ENCODE measurements around the gene ZNF716.
"Not testable (repeated sequence)": the region's sequence is repeated elsewhere in the genome, so short reads cannot be mapped to it uniquely, and the experiment has no call there.

ZNF716 gene

GRCh38 chr7:57449904-57450303, at the start of gene ZNF716:
ZNF716 (plus strand) TSS chr7:57450177; CDS start chr7:57450289, 112 bp downstream.
- in situ Hi-C loops (cut with HindIII; ENCODE audit: low sequenced_read_pairs) = no loop called here
- DNase-seq (ENCODE audit: low read depth, low spot score) = no peak
- TF ChIP-seq, protein P1, sequence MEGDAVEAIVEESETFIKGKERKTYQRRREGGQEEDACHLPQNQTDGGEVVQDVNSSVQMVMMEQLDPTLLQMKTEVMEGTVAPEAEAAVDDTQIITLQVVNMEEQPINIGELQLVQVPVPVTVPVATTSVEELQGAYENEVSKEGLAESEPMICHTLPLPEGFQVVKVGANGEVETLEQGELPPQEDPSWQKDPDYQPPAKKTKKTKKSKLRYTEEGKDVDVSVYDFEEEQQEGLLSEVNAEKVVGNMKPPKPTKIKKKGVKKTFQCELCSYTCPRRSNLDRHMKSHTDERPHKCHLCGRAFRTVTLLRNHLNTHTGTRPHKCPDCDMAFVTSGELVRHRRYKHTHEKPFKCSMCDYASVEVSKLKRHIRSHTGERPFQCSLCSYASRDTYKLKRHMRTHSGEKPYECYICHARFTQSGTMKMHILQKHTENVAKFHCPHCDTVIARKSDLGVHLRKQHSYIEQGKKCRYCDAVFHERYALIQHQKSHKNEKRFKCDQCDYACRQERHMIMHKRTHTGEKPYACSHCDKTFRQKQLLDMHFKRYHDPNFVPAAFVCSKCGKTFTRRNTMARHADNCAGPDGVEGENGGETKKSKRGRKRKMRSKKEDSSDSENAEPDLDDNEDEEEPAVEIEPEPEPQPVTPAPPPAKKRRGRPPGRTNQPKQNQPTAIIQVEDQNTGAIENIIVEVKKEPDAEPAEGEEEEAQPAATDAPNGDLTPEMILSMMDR (IDR thresholded peaks at IDR 0.05; ENCODE audit: low read depth, low read length) = no peak
- H3K4me3 ChIP-seq (ENCODE audit: low read depth, low read length) = no peak within 1 kb of the TSS

GRCh38 chr7:57400531-57401155, 49.3 kb upstream of the ZNF716 start:
- DNase-seq (ENCODE audit: low read depth, low spot score) = no peak
- in situ Hi-C loops (cut with HindIII; ENCODE audit: low sequenced_read_pairs) = no loop called here
- no peak overlapping the region for H3K4me3 ChIP-seq (ENCODE audit: low read depth, low read length)
- TF ChIP-seq, protein P1 (IDR thresholded peaks at IDR 0.05; ENCODE audit: low read depth, low read length) = no peak

DNA sequence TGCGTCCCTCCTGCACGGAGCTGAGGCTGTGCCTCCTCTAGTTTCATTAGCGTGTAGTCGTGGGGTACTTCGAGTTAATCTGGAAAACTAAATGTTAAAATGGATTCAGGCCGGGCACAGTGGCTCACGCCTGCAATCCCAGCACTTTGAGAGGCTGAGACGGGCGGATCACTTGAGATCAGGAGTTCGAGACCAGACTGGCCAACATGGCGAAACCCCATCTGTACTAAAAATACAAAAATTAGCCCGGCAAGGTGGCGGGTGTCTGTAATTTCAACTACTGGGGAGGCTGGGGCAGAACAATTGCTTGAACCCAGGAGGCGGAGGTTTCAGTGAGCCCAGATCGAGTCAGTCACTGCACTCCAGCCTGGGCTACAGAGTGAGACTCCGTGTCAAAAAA, 46.9 kb upstream of the ZNF716 start:
- H3K4me3 ChIP-seq (ENCODE audit: low read depth, low read length); DNase-seq (ENCODE audit: low read depth, low spot score); in situ Hi-C loops (cut with HindIII; ENCODE audit: low sequenced_read_pairs): not testable (repeated sequence)

DNA sequence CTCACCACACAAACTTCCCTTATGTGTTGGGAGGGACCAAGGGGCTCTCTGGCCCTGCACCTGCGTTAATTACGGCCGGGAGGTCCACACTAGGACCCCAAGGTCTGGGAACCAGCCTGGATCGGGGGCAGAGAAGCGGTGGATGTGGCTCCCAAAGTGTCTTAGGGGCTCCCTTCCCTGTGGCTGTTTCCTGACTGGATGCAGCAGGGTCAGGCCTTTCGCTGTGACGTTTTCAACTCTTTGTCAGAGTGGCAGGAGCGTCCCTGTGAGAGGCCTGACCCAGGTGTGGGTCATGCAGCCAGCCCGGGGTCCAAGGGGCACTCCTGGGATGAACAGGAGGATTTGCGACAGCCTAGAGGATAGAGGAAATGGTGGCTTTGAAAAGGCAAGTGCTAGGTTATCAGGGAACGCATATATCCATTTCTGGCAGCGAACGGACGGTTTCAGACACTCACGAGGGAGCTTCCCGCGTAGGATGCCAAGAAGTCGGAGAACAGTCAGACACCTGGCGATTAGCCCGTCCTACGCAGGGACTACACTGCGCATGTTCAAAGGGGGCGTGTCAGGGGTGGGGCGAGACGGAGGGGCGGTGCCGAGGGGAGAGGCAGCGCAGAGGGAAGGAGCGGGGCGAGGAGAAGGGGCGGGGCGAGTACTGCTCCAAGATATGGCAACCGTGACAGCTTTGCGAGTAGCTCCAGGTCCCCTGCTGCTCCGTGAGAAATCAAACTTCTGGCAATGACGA, 46.2 kb upstream of the ZNF716 start:
- TF ChIP-seq, protein P1 (IDR thresholded peaks at IDR 0.05; ENCODE audit: low read depth, low read length) = no peak
- H3K4me3 ChIP-seq (ENCODE audit: low read depth, low read length) = no peak overlapping the region
- in situ Hi-C loops (cut with HindIII; ENCODE audit: low sequenced_read_pairs) = no loop called here

DNA sequence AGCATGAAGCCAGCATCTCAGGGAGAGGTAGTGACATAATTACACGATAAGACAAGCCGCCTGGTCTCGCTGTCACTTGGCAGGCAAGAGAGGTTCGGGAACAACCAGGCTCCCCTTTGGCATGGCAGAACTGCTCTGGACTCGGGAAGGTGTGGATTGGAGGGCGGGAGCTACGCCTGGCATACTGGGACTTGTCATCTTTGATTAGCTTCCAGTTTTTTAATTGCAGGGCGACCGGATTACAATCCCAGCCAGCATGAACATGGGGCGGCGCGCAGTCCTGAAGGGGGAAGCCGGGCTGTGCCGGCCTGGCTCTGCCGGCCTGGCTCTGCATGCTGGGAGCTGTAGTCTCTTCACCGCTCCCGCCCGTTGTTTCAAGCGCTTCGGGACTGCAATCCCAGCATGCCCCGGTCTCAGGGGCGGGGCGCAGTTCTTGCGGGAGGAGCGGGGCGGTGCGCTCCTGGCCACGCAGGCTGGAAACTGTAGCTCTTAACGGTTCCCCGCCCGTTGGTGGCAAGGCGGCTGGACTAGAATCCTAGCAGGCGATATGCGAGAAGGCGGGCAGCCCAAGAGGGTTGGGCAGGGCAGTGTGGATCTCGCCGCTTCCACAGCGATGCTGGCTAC, 45.5 kb upstream of the ZNF716 start:
- no peak for DNase-seq (ENCODE audit: low read depth, low spot score)
- in situ Hi-C loops (cut with HindIII; ENCODE audit: low sequenced_read_pairs) = no loop called here
- TF ChIP-seq, protein P1 (IDR thresholded peaks at IDR 0.05; ENCODE audit: low read depth, low read length) = no peak
- no peak overlapping the region for H3K4me3 ChIP-seq (ENCODE audit: low read depth, low read length)

More for the DNA sequence above, 46.2 kb upstream of the ZNF716 start:
- no peak for DNase-seq (ENCODE audit: low read depth, low spot score)

- DNase-seq (ENCODE audit: low read depth, low spot score) = no peak
- H3K4me3 ChIP-seq (ENCODE audit: low read depth, low read length) = no peak overlapping the region
- in situ Hi-C loops (cut with HindIII; ENCODE audit: low sequenced_read_pairs) = no loop called here
- TF ChIP-seq, protein P1 (IDR thresholded peaks at IDR 0.05; ENCODE audit: low read depth, low read length) = no peak
Measured at GRCh38 chr7:57404967-57405421, 45.0 kb upstream of the ZNF716 start.

GRCh38 chr7:57407125-57407524, 42.9 kb upstream of the ZNF716 start:
- in situ Hi-C loops (cut with HindIII; ENCODE audit: low sequenced_read_pairs) = no loop called here
- no peak for DNase-seq (ENCODE audit: low read depth, low spot score)
- no peak overlapping the region for H3K4me3 ChIP-seq (ENCODE audit: low read depth, low read length)
- TF ChIP-seq, protein P1 (IDR thresholded peaks at IDR 0.05; ENCODE audit: low read depth, low read length) = no peak

All from astrocyte of the spinal cord (primary cell).